GM23338 (cell line): ENCODE data around the gene PTPRF. TPM values are rescaled to one million over a fixed set of nuclear protein-coding genes. Genes with fewer than 3 reads are reported as not detected.

Experiments
- ATAC-seq: fragments of 200-7000 bp; cut with Tn5 transposase; 3 replicates; pipeline ENCODE4 v1.9.1; 2020
- DNase-seq: peaks from one replicate; pipeline ENCODE4 v3.0.0-alpha.2; 2015; ENCODE audit warnings: low spot score
- H2AFZ ChIP-seq: fragments of 200-600 bp; sonication (generic); 2 replicates; pipeline ENCODE4 v1.8.0; 2016; ENCODE audit warnings: antibody characterized with exemption, mild to moderate bottlenecking, moderate library complexity
- H3F3A ChIP-seq: fragments of 200-600 bp; sonication (generic); replicated peaks from 2 replicates; pipeline ENCODE4 v1.8.0; 2017; ENCODE audit warnings: antibody characterized with exemption, mixed run types, low read depth
- H3K27ac ChIP-seq: fragments of 200-600 bp; sonication (generic); 2 replicates; pipeline ENCODE4 v1.6.1; 2016; ENCODE audit warnings: low read depth
- H3K27me3 ChIP-seq: fragments of 200-600 bp; sonication (generic); 2 replicates; pipeline ENCODE4 v1.8.0; 2016; ENCODE audit warnings: mild to moderate bottlenecking, mixed run types, moderate library complexity; ENCODE audit not compliant: insufficient read depth
- H3K36me3 ChIP-seq: fragments of 200-600 bp; sonication (generic); 2 replicates; pipeline ENCODE4 v1.8.0; 2016; ENCODE audit warnings: mild to moderate bottlenecking; ENCODE audit not compliant: insufficient read depth
- H3K4me1 ChIP-seq: fragments of 200-600 bp; sonication (generic); 2 replicates; pipeline ENCODE4 v1.8.0; 2016; ENCODE audit warnings: mild to moderate bottlenecking, moderate library complexity; ENCODE audit not compliant: insufficient read depth
- H3K4me2 ChIP-seq: fragments of 200-600 bp; sonication (generic); 2 replicates; pipeline ENCODE4 v1.7.1; 2017; ENCODE audit warnings: mixed run types
- H3K4me3 ChIP-seq: fragments of 200-600 bp; sonication (generic); 2 replicates; pipeline ENCODE4 v1.6.1; 2016; ENCODE audit warnings: mixed run types
- H3K79me2 ChIP-seq: fragments of 200-600 bp; sonication (generic); replicated peaks from 2 replicates; pipeline ENCODE4 v1.8.0; 2017; ENCODE audit warnings: mild to moderate bottlenecking; ENCODE audit not compliant: insufficient read depth
- H3K9me2 ChIP-seq: fragments of 200-600 bp; sonication (generic); 2 replicates; pipeline ENCODE4 v1.8.0; 2017; ENCODE audit not compliant: insufficient read depth
- H4K20me1 ChIP-seq: fragments of 200-600 bp; sonication (generic); replicated peaks from 2 replicates; pipeline ENCODE4 v1.8.0; 2017; ENCODE audit warnings: mild to moderate bottlenecking; ENCODE audit not compliant: insufficient read depth
- H3K27ac Mint-ChIP-seq: 2 replicates; pipeline ENCODE4 v1.8.0; 2020; ENCODE audit warnings: inconsistent platforms, mild to moderate bottlenecking, moderate library complexity, mixed read lengths
- H3K27me3 Mint-ChIP-seq: 3 replicates; pipeline ENCODE4 v1.8.0; 2022; ENCODE audit warnings: low read depth, mild to moderate bottlenecking, moderate library complexity, mixed read lengths, inconsistent platforms; ENCODE audit not compliant: insufficient read depth, poor library complexity
- H3K36me3 Mint-ChIP-seq: 3 replicates; pipeline ENCODE4 v1.8.0; 2021; ENCODE audit warnings: low read depth, mild to moderate bottlenecking, inconsistent platforms, moderate library complexity, mixed read lengths
- H3K4me1 Mint-ChIP-seq: 3 replicates; pipeline ENCODE4 v1.8.0; 2020; ENCODE audit warnings: mild to moderate bottlenecking, inconsistent platforms, mixed read lengths
- H3K4me3 Mint-ChIP-seq: 3 replicates; pipeline ENCODE4 v1.8.0; 2021; ENCODE audit warnings: moderate library complexity, mild to moderate bottlenecking, inconsistent platforms, mixed read lengths
- H3K9me3 Mint-ChIP-seq: 3 replicates; pipeline ENCODE4 v1.8.0; 2020; ENCODE audit warnings: moderate library complexity, mild to moderate bottlenecking, inconsistent platforms, mixed read lengths
- CREB1 ChIP-seq: fragments of 250-450 bp; sonication (Bioruptor Pico); IDR thresholded peaks from 2 replicates; pipeline ENCODE4 v1.5.0; 2020; ENCODE audit warnings: low read depth, mild to moderate bottlenecking, moderate library complexity
- EZH2 ChIP-seq: fragments of 200-600 bp; sonication (generic); IDR thresholded peaks from one replicate; pipeline ENCODE4 v1.8.0; 2017; ENCODE audit warnings: antibody characterized with exemption, mild to moderate bottlenecking, low read depth; ENCODE audit not compliant: unreplicated experiment
- EZH2phosphoT487 ChIP-seq: fragments of 200-600 bp; sonication (generic); IDR thresholded peaks from one replicate; pipeline ENCODE4 v1.8.1; 2018; ENCODE audit warnings: antibody characterized with exemption; ENCODE audit not compliant: unreplicated experiment
- JUNB ChIP-seq: IDR thresholded peaks from one replicate; pipeline ENCODE4 v1.6.1; 2016; ENCODE audit warnings: antibody characterized with exemption; ENCODE audit not compliant: unreplicated experiment
- NANOG ChIP-seq: IDR thresholded peaks from 2 replicates; pipeline ENCODE4 v1.6.1; 2016; ENCODE audit warnings: antibody characterized with exemption, borderline replicate concordance
- POLR2AphosphoS5 ChIP-seq: IDR thresholded peaks from 2 replicates; pipeline ENCODE4 v1.6.1; 2016; ENCODE audit warnings: antibody characterized with exemption, low read depth
- STAT1 ChIP-seq: IDR thresholded peaks from one replicate; pipeline ENCODE4 v1.6.1; 2016; ENCODE audit warnings: antibody characterized with exemption; ENCODE audit not compliant: unreplicated experiment
- ZNF114 ChIP-seq: fragments of 250-450 bp; sonication (Bioruptor Pico); IDR thresholded peaks from 2 replicates; pipeline ENCODE4 v1.5.0; 2020; ENCODE audit warnings: mild to moderate bottlenecking, moderate library complexity
- ZNF331 ChIP-seq: fragments of 250-450 bp; sonication (Bioruptor Pico); IDR thresholded peaks from 2 replicates; pipeline ENCODE4 v1.5.0; 2020; ENCODE audit warnings: low read depth, mild to moderate bottlenecking, moderate library complexity
- polyA plus RNA-seq: library from polyadenylated mRNA; unstranded; fragments of >200 nt; fragmentation: Nextera tagmentation; extraction: Ambion mirVana; gene quantifications from 2 replicates; pipeline ENCODE4 v1.2.1, GENCODE V29; 2016
- total RNA-seq: library from RNA; depleted of rRNA; stranded (reverse); fragments of >200 nt; shearing (Covaris generic); gene quantifications from 2 replicates; pipeline ENCODE4 v1.2.3, GENCODE V29; 2014
- TF ChIP-seq, protein P1 (sequence below): IDR thresholded peaks from one replicate; pipeline ENCODE4 v1.6.1; 2018; ENCODE audit warnings: antibody characterized with exemption; ENCODE audit not compliant: unreplicated experiment
- TF ChIP-seq, protein P2 (sequence below): fragments of 250-450 bp; sonication (Bioruptor Pico); IDR thresholded peaks from 2 replicates; pipeline ENCODE4 v1.5.0; 2020; ENCODE audit warnings: mild to moderate bottlenecking, moderate library complexity
- TF ChIP-seq, protein P3 (sequence below), 2 experiments: fragments of 200-600 bp in 1 of 2; sonication (generic) in 1 of 2; conservative IDR thresholded peaks; 2 replicates each; pipeline versions ENCODE4 v1.5.1 to v1.6.1; 2016 to 2017; ENCODE audit warnings: antibody characterized with exemption in 2 of 2, low read depth in 2 of 2, mild to moderate bottlenecking in 2 of 2, moderate library complexity in 1 of 2
- TF ChIP-seq, protein P4 (sequence below): IDR thresholded peaks from 2 replicates; pipeline ENCODE4 v1.6.1; 2016; ENCODE audit warnings: antibody characterized with exemption

Gene PTPRF
- total and polyA plus RNA-seq, 2 experiments from 2014 or later, result 52.4 to 173 TPM

DNA sequence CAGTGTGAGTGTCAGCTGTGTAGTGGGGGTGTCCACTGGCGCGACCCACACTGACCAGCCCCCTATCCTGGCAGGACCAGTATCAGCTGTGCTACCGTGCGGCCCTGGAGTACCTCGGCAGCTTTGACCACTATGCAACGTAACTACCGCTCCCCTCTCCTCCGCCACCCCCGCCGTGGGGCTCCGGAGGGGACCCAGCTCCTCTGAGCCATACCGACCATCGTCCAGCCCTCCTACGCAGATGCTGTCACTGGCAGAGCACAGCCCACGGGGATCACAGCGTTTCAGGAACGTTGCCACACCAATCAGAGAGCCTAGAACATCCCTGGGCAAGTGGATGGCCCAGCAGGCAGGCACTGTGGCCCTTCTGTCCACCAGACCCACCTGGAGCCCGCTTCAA lies 91.2 kb downstream of the PTPRF start:
- Mint-ChIP-seq H3K4me1 (no peaks in the 10 kb centered on the region), H3K27me3 (peaks cover 9% of the 10 kb centered on the region), H3K36me3 (peaks cover 57% of the 10 kb centered on the region), H3K27ac (no peak overlapping the region), H3K4me3 (no peak overlapping the region), H3K9me3 (no peaks in the 10 kb centered on the region)
- no peak for DNase-seq
- Histone ChIP-seq H3K4me3 (no peak overlapping the region), H3K79me2 (no peaks in the 10 kb centered on the region), H3F3A (no peaks in the 10 kb centered on the region), H3K4me2 (no peak overlapping the region), H3K4me1 (no peaks in the 10 kb centered on the region), H3K27ac (no peak overlapping the region), H3K9me2 (no peaks in the 10 kb centered on the region), H3K27me3 (no peaks in the 10 kb centered on the region), H3K36me3 (peaks cover 13% of the 10 kb centered on the region; the same call in 1 of the 2 replicates), H2AFZ (no peak overlapping the region), H4K20me1 (peaks cover 4% of the 10 kb centered on the region; the same call in 1 of the 2 replicates)
- TF ChIP-seq ZNF331 (CRISPR knock-in tag), result no peak
- no peak for TF ChIP-seq ZNF114 (CRISPR knock-in tag)
- TF ChIP-seq NANOG, result no peak
- TF ChIP-seq, protein P1, sequence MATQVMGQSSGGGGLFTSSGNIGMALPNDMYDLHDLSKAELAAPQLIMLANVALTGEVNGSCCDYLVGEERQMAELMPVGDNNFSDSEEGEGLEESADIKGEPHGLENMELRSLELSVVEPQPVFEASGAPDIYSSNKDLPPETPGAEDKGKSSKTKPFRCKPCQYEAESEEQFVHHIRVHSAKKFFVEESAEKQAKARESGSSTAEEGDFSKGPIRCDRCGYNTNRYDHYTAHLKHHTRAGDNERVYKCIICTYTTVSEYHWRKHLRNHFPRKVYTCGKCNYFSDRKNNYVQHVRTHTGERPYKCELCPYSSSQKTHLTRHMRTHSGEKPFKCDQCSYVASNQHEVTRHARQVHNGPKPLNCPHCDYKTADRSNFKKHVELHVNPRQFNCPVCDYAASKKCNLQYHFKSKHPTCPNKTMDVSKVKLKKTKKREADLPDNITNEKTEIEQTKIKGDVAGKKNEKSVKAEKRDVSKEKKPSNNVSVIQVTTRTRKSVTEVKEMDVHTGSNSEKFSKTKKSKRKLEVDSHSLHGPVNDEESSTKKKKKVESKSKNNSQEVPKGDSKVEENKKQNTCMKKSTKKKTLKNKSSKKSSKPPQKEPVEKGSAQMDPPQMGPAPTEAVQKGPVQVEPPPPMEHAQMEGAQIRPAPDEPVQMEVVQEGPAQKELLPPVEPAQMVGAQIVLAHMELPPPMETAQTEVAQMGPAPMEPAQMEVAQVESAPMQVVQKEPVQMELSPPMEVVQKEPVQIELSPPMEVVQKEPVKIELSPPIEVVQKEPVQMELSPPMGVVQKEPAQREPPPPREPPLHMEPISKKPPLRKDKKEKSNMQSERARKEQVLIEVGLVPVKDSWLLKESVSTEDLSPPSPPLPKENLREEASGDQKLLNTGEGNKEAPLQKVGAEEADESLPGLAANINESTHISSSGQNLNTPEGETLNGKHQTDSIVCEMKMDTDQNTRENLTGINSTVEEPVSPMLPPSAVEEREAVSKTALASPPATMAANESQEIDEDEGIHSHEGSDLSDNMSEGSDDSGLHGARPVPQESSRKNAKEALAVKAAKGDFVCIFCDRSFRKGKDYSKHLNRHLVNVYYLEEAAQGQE, result no peak
- TF ChIP-seq EZH2phosphoT487, result no peak
- no peak for TF ChIP-seq JUNB
- TF ChIP-seq, protein P2, sequence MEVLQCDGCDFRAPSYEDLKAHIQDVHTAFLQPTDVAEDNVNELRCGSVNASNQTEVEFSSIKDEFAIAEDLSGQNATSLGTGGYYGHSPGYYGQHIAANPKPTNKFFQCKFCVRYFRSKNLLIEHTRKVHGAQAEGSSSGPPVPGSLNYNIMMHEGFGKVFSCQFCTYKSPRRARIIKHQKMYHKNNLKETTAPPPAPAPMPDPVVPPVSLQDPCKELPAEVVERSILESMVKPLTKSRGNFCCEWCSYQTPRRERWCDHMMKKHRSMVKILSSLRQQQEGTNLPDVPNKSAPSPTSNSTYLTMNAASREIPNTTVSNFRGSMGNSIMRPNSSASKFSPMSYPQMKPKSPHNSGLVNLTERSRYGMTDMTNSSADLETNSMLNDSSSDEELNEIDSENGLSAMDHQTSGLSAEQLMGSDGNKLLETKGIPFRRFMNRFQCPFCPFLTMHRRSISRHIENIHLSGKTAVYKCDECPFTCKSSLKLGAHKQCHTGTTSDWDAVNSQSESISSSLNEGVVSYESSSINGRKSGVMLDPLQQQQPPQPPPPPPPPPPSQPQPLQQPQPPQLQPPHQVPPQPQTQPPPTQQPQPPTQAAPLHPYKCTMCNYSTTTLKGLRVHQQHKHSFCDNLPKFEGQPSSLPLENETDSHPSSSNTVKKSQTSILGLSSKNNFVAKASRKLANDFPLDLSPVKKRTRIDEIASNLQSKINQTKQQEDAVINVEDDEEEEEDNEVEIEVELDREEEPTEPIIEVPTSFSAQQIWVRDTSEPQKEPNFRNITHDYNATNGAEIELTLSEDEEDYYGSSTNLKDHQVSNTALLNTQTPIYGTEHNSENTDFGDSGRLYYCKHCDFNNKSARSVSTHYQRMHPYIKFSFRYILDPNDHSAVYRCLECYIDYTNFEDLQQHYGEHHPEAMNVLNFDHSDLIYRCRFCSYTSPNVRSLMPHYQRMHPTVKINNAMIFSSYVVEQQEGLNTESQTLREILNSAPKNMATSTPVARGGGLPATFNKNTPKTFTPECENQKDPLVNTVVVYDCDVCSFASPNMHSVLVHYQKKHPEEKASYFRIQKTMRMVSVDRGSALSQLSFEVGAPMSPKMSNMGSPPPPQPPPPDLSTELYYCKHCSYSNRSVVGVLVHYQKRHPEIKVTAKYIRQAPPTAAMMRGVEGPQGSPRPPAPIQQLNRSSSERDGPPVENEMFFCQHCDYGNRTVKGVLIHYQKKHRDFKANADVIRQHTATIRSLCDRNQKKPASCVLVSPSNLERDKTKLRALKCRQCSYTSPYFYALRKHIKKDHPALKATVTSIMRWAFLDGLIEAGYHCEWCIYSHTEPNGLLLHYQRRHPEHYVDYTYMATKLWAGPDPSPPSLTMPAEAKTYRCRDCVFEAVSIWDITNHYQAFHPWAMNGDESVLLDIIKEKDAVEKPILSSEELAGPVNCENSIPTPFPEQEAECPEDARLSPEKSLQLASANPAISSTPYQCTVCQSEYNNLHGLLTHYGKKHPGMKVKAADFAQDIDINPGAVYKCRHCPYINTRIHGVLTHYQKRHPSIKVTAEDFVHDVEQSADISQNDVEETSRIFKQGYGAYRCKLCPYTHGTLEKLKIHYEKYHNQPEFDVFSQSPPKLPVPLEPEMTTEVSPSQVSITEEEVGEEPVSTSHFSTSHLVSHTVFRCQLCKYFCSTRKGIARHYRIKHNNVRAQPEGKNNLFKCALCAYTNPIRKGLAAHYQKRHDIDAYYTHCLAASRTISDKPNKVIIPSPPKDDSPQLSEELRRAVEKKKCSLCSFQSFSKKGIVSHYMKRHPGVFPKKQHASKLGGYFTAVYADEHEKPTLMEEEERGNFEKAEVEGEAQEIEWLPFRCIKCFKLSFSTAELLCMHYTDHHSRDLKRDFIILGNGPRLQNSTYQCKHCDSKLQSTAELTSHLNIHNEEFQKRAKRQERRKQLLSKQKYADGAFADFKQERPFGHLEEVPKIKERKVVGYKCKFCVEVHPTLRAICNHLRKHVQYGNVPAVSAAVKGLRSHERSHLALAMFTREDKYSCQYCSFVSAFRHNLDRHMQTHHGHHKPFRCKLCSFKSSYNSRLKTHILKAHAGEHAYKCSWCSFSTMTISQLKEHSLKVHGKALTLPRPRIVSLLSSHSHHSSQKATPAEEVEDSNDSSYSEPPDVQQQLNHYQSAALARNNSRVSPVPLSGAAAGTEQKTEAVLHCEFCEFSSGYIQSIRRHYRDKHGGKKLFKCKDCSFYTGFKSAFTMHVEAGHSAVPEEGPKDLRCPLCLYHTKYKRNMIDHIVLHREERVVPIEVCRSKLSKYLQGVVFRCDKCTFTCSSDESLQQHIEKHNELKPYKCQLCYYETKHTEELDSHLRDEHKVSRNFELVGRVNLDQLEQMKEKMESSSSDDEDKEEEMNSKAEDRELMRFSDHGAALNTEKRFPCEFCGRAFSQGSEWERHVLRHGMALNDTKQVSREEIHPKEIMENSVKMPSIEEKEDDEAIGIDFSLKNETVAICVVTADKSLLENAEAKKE (CRISPR knock-in tag), result no peak
- no peak for TF ChIP-seq CREB1 (CRISPR knock-in tag)
- TF ChIP-seq, protein P3, sequence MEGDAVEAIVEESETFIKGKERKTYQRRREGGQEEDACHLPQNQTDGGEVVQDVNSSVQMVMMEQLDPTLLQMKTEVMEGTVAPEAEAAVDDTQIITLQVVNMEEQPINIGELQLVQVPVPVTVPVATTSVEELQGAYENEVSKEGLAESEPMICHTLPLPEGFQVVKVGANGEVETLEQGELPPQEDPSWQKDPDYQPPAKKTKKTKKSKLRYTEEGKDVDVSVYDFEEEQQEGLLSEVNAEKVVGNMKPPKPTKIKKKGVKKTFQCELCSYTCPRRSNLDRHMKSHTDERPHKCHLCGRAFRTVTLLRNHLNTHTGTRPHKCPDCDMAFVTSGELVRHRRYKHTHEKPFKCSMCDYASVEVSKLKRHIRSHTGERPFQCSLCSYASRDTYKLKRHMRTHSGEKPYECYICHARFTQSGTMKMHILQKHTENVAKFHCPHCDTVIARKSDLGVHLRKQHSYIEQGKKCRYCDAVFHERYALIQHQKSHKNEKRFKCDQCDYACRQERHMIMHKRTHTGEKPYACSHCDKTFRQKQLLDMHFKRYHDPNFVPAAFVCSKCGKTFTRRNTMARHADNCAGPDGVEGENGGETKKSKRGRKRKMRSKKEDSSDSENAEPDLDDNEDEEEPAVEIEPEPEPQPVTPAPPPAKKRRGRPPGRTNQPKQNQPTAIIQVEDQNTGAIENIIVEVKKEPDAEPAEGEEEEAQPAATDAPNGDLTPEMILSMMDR (conservative IDR thresholded peaks at IDR 0.05; ENCODE audit: low read depth in 2 of 2), result no peak
- TF ChIP-seq EZH2, result no peak
- TF ChIP-seq, protein P4, sequence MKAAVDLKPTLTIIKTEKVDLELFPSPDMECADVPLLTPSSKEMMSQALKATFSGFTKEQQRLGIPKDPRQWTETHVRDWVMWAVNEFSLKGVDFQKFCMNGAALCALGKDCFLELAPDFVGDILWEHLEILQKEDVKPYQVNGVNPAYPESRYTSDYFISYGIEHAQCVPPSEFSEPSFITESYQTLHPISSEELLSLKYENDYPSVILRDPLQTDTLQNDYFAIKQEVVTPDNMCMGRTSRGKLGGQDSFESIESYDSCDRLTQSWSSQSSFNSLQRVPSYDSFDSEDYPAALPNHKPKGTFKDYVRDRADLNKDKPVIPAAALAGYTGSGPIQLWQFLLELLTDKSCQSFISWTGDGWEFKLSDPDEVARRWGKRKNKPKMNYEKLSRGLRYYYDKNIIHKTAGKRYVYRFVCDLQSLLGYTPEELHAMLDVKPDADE, result no peak
- no peak for TF ChIP-seq STAT1
- no peak for TF ChIP-seq POLR2AphosphoS5
- no peak for ATAC-seq
